Measurements from ENCODE around the gene AKR1A1.

- TF ChIP-seq CTCF (conservative IDR thresholded peaks at IDR 0.05) (no peak), ZFX (IDR thresholded peaks at IDR 0.05) (no peak)
Measured at GRCh38 chr1:45574105-45574626, 23.5 kb downstream of the AKR1A1 start.
